Osteocyte (in vitro differentiated cells): ENCODE data around the gene TRIM77. TPM values are rescaled to one million over a fixed set of nuclear protein-coding genes. Genes with fewer than 3 reads are reported as not detected.
"Not testable (repeated sequence)": the region's sequence is repeated elsewhere in the genome, so short reads cannot be mapped to it uniquely, and the experiment has no call there.

Source experiments
- DNase-seq: peaks from one replicate; pipeline ENCODE4 v3.0.0; 2021; ENCODE audit warnings: mixed read lengths; ENCODE audit not compliant: unreplicated experiment; ENCODE audit errors: extremely low spot score
- H3K27ac Mint-ChIP-seq: one replicate; pipeline ENCODE4 v1.8.0; 2021; ENCODE audit warnings: mild to moderate bottlenecking, mixed read lengths; ENCODE audit not compliant: unreplicated experiment
- H3K27me3 Mint-ChIP-seq: one replicate; pipeline ENCODE4 v1.8.0; 2021; ENCODE audit warnings: mixed read lengths; ENCODE audit not compliant: unreplicated experiment
- H3K36me3 Mint-ChIP-seq: one replicate; pipeline ENCODE4 v1.8.0; 2021; ENCODE audit warnings: mixed read lengths; ENCODE audit not compliant: unreplicated experiment
- H3K4me1 Mint-ChIP-seq: one replicate; pipeline ENCODE4 v1.8.0; 2021; ENCODE audit warnings: mixed read lengths; ENCODE audit not compliant: unreplicated experiment
- H3K4me3 Mint-ChIP-seq: one replicate; pipeline ENCODE4 v1.8.0; 2021; ENCODE audit warnings: mild to moderate bottlenecking, moderate library complexity, mixed read lengths; ENCODE audit not compliant: unreplicated experiment
- H3K9me3 Mint-ChIP-seq: one replicate; pipeline ENCODE4 v1.8.0; 2021; ENCODE audit warnings: mixed read lengths; ENCODE audit not compliant: unreplicated experiment
- long read RNA-seq: library from polyadenylated mRNA; unstranded; transcript quantifications from one replicate; pipeline ENCODE4 v2.0.0, GENCODE V29; 2021
- total RNA-seq: library from RNA; stranded (reverse); gene quantifications from 2 replicates; pipeline ENCODE4 v1.2.1, GENCODE V29; 2021
- TF ChIP-seq, protein P1 (sequence below): fragments of 200-600 bp; sonication (generic); IDR thresholded peaks from 2 replicates; pipeline ENCODE4 v1.5.0; 2021; ENCODE audit warnings: antibody characterized with exemption, mild to moderate bottlenecking, moderate library complexity

The TRIM77 gene, protein sequence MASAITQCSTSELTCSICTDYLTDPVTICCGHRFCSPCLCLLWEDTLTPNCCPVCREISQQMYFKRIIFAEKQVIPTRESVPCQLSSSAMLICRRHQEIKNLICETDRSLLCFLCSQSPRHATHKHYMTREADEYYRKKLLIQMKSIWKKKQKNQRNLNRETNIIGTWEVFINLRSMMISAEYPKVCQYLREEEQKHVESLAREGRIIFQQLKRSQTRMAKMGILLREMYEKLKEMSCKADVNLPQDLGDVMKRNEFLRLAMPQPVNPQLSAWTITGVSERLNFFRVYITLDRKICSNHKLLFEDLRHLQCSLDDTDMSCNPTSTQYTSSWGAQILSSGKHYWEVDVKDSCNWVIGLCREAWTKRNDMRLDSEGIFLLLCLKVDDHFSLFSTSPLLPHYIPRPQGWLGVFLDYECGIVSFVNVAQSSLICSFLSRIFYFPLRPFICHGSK
- total RNA-seq, result not detected in 2 replicates
- long read RNA-seq, result 0 reads

DNA sequence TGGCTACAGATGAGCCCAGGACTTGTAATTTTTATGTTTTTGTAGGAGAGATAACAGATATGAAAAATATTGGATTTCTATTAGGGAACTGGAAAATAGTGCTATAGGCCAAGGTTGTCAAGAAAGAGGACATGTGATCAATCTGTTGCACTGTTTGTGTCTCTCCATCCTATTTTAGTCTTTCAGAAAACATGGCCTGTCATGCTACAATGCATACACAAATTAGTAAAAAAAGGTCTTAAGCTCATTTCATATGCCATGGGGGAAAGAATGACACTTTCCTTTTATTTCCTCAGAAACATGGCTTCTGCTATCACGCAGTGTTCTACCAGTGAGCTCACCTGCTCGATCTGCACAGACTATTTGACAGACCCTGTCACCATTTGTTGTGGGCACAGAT, at the start of gene TRIM77:
Gene TRIM77 (plus strand): TSS at position 301 of the 400 bp plus-strand sequence. CDS start 0 bp downstream, at position 301.
- not testable (repeated sequence) for DNase-seq, H3K4me3 Mint-ChIP-seq, H3K27ac Mint-ChIP-seq, H3K27me3 Mint-ChIP-seq, H3K36me3 Mint-ChIP-seq, H3K9me3 Mint-ChIP-seq, H3K4me1 Mint-ChIP-seq

DNA sequence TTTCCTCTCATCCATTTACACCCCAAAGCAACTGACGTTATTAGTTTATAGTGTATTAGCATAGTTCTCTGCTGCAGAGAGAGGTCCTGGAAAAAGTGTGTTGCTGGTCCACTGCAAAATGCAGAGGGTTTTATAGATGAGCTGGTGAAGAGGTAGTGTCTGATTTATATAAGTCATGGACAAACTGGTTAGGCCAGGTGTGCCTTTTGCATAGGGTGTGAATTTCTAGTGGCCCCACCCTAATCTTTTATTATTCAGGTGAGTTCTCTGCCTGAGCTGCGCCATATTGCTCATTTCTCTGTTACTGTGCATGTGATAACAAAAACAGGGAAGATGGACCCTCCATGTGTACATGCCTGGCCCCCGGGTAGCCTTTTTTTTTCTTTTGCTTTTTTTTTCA, 43.1 kb upstream of the TRIM77 start:
- H3K27me3 Mint-ChIP-seq, result peaks cover 15% of the 10 kb centered on the region
- H3K4me1 Mint-ChIP-seq, result no peaks in the 10 kb centered on the region
- TF ChIP-seq, protein P1, sequence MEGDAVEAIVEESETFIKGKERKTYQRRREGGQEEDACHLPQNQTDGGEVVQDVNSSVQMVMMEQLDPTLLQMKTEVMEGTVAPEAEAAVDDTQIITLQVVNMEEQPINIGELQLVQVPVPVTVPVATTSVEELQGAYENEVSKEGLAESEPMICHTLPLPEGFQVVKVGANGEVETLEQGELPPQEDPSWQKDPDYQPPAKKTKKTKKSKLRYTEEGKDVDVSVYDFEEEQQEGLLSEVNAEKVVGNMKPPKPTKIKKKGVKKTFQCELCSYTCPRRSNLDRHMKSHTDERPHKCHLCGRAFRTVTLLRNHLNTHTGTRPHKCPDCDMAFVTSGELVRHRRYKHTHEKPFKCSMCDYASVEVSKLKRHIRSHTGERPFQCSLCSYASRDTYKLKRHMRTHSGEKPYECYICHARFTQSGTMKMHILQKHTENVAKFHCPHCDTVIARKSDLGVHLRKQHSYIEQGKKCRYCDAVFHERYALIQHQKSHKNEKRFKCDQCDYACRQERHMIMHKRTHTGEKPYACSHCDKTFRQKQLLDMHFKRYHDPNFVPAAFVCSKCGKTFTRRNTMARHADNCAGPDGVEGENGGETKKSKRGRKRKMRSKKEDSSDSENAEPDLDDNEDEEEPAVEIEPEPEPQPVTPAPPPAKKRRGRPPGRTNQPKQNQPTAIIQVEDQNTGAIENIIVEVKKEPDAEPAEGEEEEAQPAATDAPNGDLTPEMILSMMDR, result no peak
- no peaks in the 10 kb centered on the region for H3K9me3 Mint-ChIP-seq
- no peak overlapping the region for H3K4me3 Mint-ChIP-seq
- no peak overlapping the region for H3K27ac Mint-ChIP-seq
- no peak for DNase-seq
- no peaks in the 10 kb centered on the region for H3K36me3 Mint-ChIP-seq

DNA sequence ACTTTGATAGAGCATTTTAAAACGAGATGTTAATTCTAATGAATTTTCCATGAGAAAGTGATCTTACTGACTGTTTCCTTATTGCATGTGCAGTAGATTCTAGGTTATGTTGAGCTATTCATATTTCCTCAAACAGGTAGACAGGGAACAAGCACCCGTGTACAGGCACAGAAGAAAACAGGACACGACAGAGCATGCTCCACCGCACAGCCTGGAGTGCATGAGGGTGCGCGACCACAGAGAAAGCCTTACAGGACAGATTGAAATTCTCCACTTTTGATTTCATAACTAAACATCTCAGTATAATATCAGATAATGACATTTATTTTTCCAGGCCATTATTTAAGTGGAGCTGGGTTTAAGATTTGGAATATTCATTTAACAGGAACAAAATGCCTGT, 41.9 kb upstream of the TRIM77 start:
- peaks cover 18% of the 10 kb centered on the region for H3K27me3 Mint-ChIP-seq
- H3K27ac Mint-ChIP-seq, H3K4me1 Mint-ChIP-seq, DNase-seq, H3K9me3 Mint-ChIP-seq, H3K4me3 Mint-ChIP-seq, H3K36me3 Mint-ChIP-seq: not testable (repeated sequence)

DNA sequence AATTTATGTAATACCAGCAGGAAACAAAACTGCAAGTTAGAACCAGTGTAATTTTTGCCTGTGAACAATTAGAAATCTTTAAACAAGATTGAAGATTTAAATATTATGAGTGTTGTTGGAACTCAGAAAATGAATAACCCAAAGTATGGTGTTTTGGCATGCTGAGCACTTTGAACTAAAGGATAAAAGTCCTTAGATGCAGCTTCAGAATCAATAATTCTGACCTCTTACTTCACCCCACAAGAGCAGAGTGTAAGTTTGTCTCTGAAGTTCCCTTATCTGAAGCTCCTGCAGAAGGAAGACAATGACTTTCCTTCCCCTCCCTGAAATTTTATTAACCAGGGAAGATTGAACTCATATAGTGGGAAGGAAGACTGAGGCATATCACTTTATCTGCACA, 40.5 kb upstream of the TRIM77 start:
- not testable (repeated sequence) for DNase-seq, H3K4me1 Mint-ChIP-seq, H3K36me3 Mint-ChIP-seq, H3K27ac Mint-ChIP-seq, H3K4me3 Mint-ChIP-seq, H3K9me3 Mint-ChIP-seq
- peaks cover 24% of the 10 kb centered on the region for H3K27me3 Mint-ChIP-seq

DNA sequence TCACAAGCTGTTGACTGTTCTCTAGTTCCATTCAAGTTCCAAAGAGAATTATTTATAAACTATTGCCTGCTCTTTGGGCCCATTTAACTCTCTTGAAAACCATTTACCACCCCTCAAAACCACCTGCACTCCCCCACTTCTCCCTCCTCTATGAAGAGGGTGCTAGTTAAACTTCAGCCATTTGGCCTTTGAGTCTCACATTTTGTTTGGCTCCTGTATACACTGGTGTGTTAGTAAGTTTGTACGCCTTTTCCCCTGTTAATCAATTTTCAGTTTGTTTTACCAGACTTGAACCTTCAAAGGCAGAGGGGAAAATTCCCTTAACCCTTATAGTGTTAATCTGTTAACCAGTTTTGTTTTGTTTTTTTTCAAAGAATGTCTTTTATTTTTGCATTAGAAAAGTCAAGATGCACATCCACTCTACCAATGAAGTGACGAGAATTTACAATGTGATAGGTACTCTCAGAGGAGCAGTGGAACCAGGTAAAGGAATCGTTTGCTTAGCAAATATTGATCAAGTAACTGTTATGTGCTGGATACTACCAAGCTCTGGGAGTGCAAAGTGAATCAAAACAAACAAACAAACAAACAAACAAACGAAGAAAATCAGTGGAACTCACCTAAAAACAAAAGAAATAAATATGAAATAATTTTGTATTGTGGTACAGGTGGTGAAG, 40.0 kb upstream of the TRIM77 start:
- H3K4me3 Mint-ChIP-seq, H3K36me3 Mint-ChIP-seq, DNase-seq, H3K4me1 Mint-ChIP-seq, H3K27ac Mint-ChIP-seq, H3K9me3 Mint-ChIP-seq: not testable (repeated sequence)
- H3K27me3 Mint-ChIP-seq, result peaks cover 24% of the 10 kb centered on the region

DNA sequence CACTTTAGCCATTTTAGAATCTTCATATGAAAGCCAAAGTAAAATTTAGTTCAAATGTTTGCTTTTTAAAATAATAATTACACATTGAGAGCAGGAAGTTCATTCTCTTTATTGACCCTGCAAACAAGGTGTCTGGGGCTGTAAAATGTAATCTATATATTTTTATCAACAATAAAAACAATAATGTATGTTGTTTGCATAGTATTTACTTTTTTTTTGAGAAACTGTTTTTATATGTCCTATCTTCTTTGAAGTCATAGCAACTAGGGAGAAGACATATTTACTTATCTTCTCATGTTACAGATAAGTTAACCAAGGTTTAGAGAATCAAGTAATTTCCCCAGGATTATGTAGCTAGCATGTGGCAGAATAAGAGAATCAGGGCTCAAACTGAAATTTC, 37.6 kb upstream of the TRIM77 start:
- H3K4me3 Mint-ChIP-seq, H3K4me1 Mint-ChIP-seq, H3K36me3 Mint-ChIP-seq, H3K9me3 Mint-ChIP-seq, DNase-seq, H3K27ac Mint-ChIP-seq: not testable (repeated sequence)
- H3K27me3 Mint-ChIP-seq, result peaks cover 23% of the 10 kb centered on the region

DNA sequence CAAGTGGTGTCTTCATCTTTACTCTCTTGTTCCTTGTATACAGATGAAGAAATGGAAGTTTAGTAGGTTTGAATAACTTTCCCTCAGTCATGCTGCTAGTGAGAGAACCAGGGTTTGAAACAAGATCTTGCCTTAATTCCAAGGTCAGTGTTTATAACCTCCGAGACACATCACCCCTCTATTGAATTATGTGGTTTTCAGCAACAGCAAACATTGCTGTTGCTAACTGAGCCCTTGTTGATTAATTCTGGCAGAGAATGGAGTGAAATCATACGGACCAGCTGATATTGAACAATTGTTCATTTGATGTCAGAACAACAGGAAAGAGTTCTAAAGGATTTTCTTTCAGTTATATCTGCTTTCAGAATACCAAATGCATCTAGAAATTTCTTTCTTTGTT, 36.7 kb upstream of the TRIM77 start:
- not testable (repeated sequence) for H3K4me1 Mint-ChIP-seq, H3K4me3 Mint-ChIP-seq, H3K9me3 Mint-ChIP-seq, H3K36me3 Mint-ChIP-seq, DNase-seq, H3K27ac Mint-ChIP-seq
- peaks cover 20% of the 10 kb centered on the region for H3K27me3 Mint-ChIP-seq

DNA sequence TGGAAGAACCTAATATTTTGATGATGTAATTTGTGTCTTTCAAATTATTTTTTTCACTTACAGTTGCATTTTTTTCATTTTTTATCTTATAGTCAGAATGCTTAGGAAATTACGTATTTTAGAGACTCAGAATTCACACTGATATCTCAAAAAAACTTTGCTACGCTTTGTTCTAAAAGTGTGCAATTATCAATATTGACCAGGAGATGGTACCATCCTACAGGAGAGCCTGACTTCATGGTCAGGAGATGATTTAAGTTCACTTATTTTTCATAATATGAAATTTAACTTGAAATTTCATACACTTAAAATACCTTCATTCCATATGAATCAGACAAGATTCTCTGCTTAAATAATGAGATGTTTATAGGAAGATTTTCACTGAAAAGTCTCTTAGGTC, 34.7 kb upstream of the TRIM77 start:
- H3K36me3 Mint-ChIP-seq, result not testable (repeated sequence)

DNA sequence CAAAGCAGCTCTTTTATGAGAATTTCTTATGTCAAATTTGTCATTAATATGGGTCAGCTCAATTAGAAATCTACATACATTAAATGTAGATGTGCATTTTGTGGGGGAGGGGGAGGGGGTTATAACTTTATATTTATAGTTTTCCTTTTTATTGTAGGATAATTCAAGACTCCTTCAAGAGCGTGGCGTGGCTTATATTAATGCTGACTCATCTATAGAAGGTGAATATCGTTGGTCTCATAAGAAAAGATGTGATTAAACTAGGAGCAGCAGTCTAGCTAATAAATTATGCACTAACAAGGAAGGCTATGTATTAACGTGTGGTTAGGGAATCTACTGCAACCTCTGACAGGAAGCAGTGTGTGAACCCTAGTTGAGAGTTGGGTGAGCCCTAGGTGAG, 34.2 kb upstream of the TRIM77 start:
- H3K27me3 Mint-ChIP-seq, result peaks cover 13% of the 10 kb centered on the region
- not testable (repeated sequence) for H3K27ac Mint-ChIP-seq, H3K4me3 Mint-ChIP-seq, H3K36me3 Mint-ChIP-seq, H3K9me3 Mint-ChIP-seq, H3K4me1 Mint-ChIP-seq, DNase-seq

More for the DNA sequence above, 34.7 kb upstream of the TRIM77 start:
- not testable (repeated sequence) for DNase-seq, H3K4me1 Mint-ChIP-seq, H3K9me3 Mint-ChIP-seq, H3K4me3 Mint-ChIP-seq, H3K27ac Mint-ChIP-seq
- peaks cover 17% of the 10 kb centered on the region for H3K27me3 Mint-ChIP-seq
- TF ChIP-seq, protein P1, result peak; percentile 28

DNA sequence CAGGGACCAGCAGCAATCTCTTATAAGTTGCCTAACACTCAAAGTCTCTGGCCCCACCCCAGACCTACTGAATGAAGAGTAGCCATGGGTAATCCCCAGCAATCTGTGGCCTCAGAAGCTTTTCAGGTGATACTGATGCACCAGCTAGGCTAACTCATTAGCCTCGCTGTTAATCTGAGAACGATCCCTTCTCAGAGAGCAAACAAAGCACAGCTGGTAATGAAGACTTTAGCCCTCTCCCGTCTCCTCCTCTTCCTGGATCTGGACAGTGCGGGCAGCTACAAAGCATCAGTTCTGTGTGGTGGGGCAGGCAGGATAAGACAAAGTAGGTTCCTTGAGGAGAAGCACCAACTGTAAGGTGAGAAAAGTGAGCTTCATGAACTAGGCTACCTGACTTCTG, 3.0 kb upstream of the TRIM77 start:
- H3K27ac Mint-ChIP-seq, H3K9me3 Mint-ChIP-seq, H3K36me3 Mint-ChIP-seq: not testable (repeated sequence)

More for the DNA sequence above, 3.0 kb upstream of the TRIM77 start:
- not testable (repeated sequence) for H3K27me3 Mint-ChIP-seq, H3K4me1 Mint-ChIP-seq, DNase-seq, H3K4me3 Mint-ChIP-seq
